ENCODE data around the gene LIF.

DNA sequence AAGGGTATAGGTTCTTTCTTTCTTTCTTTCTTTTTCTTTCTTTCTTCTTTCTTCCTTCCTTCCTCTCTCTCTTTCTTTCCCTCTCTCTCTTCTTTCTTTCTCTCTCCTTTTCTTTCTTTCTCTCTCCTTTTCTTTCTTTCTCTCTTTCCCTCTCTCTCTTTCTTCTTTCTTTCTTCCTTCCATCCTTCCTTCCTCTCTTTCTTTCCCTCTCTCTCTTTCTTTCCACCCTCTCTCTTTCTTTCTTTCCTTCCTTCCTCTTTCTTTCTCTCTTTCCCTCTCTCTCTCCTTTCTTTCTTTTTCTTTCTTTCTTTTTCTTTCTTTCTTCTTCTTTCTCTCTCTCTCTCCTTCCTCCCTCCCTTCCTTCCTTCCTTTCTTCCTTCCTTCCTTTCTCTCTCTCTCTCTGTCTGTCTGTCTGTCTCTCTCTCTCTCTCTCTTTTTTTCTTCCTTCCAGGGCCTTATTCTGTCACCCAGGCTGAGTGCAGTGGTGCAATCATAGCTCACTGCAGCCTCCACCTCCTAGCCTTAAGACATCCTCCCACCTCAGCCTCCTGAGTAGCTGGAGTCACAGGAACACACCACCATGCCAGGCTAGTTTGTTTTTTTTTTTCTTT is 26.8 kb downstream of the LIF start:
- no peak for TF ChIP-seq MYC (IDR thresholded peaks at IDR 0.05; ENCODE audit: low read depth, low read length)
- TF ChIP-seq, protein P1, sequence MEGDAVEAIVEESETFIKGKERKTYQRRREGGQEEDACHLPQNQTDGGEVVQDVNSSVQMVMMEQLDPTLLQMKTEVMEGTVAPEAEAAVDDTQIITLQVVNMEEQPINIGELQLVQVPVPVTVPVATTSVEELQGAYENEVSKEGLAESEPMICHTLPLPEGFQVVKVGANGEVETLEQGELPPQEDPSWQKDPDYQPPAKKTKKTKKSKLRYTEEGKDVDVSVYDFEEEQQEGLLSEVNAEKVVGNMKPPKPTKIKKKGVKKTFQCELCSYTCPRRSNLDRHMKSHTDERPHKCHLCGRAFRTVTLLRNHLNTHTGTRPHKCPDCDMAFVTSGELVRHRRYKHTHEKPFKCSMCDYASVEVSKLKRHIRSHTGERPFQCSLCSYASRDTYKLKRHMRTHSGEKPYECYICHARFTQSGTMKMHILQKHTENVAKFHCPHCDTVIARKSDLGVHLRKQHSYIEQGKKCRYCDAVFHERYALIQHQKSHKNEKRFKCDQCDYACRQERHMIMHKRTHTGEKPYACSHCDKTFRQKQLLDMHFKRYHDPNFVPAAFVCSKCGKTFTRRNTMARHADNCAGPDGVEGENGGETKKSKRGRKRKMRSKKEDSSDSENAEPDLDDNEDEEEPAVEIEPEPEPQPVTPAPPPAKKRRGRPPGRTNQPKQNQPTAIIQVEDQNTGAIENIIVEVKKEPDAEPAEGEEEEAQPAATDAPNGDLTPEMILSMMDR (IDR thresholded peaks at IDR 0.05; ENCODE audit: extremely low read depth in 1 of 2, insufficient read depth in 1 of 2, low read depth in 1 of 2, low read length in 2 of 2), result no peak
